ENCODE results near the gene MIXL1. TPM values are rescaled to one million over a fixed set of nuclear protein-coding genes. Genes with fewer than 3 reads are reported as not detected.
"Not testable (repeated sequence)": the region's sequence is repeated elsewhere in the genome, so short reads cannot be mapped to it uniquely, and the experiment has no call there.

MIXL1 gene
- total RNA-seq (2014; rRNA removed; shearing (Covaris generic)): not detected in 2 replicates
- polyA plus RNA-seq (2015; cell fraction: cytosol; rRNA removed): not detected in 2 replicates
- not detected in 2 replicates for polyA plus RNA-seq (2015; cell fraction: nucleus; rRNA removed)

- no peak for DNase-seq (ENCODE audit: low read depth)
Observed at GRCh38 chr1:226223157-226223785, at the start of gene MIXL1. Gene MIXL1, plus strand, starts transcription at chr1:226223664. Its CDS starts 18 bp downstream, at chr1:226223682.

GRCh38 chr1:226176870-226177269 is 46.6 kb upstream of the MIXL1 start:
- DNase-seq (ENCODE audit: low read depth): no peak

- DNase-seq (ENCODE audit: low read depth): peak; percentile 71
Observed at GRCh38 chr1:226181996-226182714, 41.3 kb upstream of the MIXL1 start.

GRCh38 chr1:226185141-226186036 is 38.1 kb upstream of the MIXL1 start:
- DNase-seq (ENCODE audit: low read depth): peak; percentile 34

GRCh38 chr1:226186124-226187018 is 37.1 kb upstream of the MIXL1 start, which contains the start of gene ACBD3:
Gene ACBD3, minus strand, starts transcription at chr1:226186741. Its CDS starts 66 bp downstream, at chr1:226186675.
- peak; percentile 78 for DNase-seq (ENCODE audit: low read depth)

GRCh38 chr1:226187019-226187322 is 36.5 kb upstream of the MIXL1 start:
- no peak for DNase-seq (ENCODE audit: low read depth)

- no peak for DNase-seq (ENCODE audit: low read depth)
Observed at GRCh38 chr1:226187380-226187779, 36.1 kb upstream of the MIXL1 start.

- no peak for DNase-seq (ENCODE audit: low read depth)
Observed at GRCh38 chr1:226195144-226195543, 28.3 kb upstream of the MIXL1 start.

- DNase-seq (ENCODE audit: low read depth): no peak
Observed at GRCh38 chr1:226199971-226200370, 23.5 kb upstream of the MIXL1 start.

GRCh38 chr1:226201029-226201593 is 22.4 kb upstream of the MIXL1 start:
- no peak for DNase-seq (ENCODE audit: low read depth)

GRCh38 chr1:226202246-226202645 is 21.2 kb upstream of the MIXL1 start:
- DNase-seq (ENCODE audit: low read depth): no peak

- DNase-seq (ENCODE audit: low read depth): not testable (repeated sequence)
Observed at GRCh38 chr1:226202666-226203065, 20.8 kb upstream of the MIXL1 start.

- no peak for DNase-seq (ENCODE audit: low read depth)
Observed at GRCh38 chr1:226203240-226203639, 20.2 kb upstream of the MIXL1 start.

- DNase-seq (ENCODE audit: low read depth): no peak
Observed at GRCh38 chr1:226203655-226204054, 19.8 kb upstream of the MIXL1 start.

- no peak for DNase-seq (ENCODE audit: low read depth)
Observed at GRCh38 chr1:226204198-226204597, 19.3 kb upstream of the MIXL1 start.

GRCh38 chr1:226207048-226207447 is 16.4 kb upstream of the MIXL1 start:
- DNase-seq (ENCODE audit: low read depth): no peak

GRCh38 chr1:226209307-226210059 is 14.0 kb upstream of the MIXL1 start:
- no peak for DNase-seq (ENCODE audit: low read depth)

GRCh38 chr1:226210571-226211176 is 12.8 kb upstream of the MIXL1 start:
- no peak for DNase-seq (ENCODE audit: low read depth)

- no peak for DNase-seq (ENCODE audit: low read depth)
Observed at GRCh38 chr1:226211181-226211821, 12.2 kb upstream of the MIXL1 start.

All from HT1080 (cell line).